Panc1 (cell line): ENCODE results near the gene ZNF385C. TPM values are rescaled to one million over a fixed set of nuclear protein-coding genes. Genes with fewer than 3 reads are reported as not detected.

Experiments used
- ATAC-seq: fragments of 200-7000 bp; cut with Tn5 transposase; 2 replicates; pipeline ENCODE4 v1.9.1; 2020; ENCODE audit warnings: mild to moderate bottlenecking, moderate library complexity
- BruUV-seq: library from RNA; stranded (reverse); fragments of 400-500 nt; replicated peaks from 2 replicates; lab custom pipeline; 2021; lab: Mats Ljungman, UMichigan
- CTCF ChIA-PET: fragments of 300-600 bp; sonication (Branson Sonifier 250); formaldehyde crosslinking; loops from one replicate; lab custom pipeline; 2022; ENCODE audit warnings: antibody characterized with exemption; lab: Charles Lee
- POLR2A ChIA-PET: fragments of 300-600 bp; sonication (Branson Sonifier 250); formaldehyde crosslinking; loops from one replicate; lab custom pipeline; 2022; ENCODE audit warnings: antibody characterized with exemption; lab: Charles Lee
- DNase-seq: peaks from one replicate; pipeline ENCODE4 v3.0.0-alpha.2; 2010; ENCODE audit warnings: low read depth, low spot score
- H3K27ac ChIP-seq: 2 replicates; pipeline ENCODE4 v1.5.1; 2011; ENCODE audit warnings: mild to moderate bottlenecking, low read length, inconsistent platforms
- H3K27me3 ChIP-seq: fragments of 200-500 bp; sonication (Bioruptor generic); 2 replicates; pipeline ENCODE4 v1.6.0; 2014; ENCODE audit warnings: low read length, inconsistent platforms; ENCODE audit not compliant: control insufficient read depth, insufficient read depth
- H3K36me3 ChIP-seq: fragments of 200-500 bp; sonication (Bioruptor generic); 2 replicates; pipeline ENCODE4 v1.5.1; 2014; ENCODE audit warnings: inconsistent platforms, mild to moderate bottlenecking, low read length, moderate library complexity; ENCODE audit not compliant: control insufficient read depth, insufficient read depth
- H3K4me1 ChIP-seq: 2 replicates; pipeline ENCODE4 v1.5.1; 2011; ENCODE audit warnings: inconsistent platforms, mild to moderate bottlenecking, low read length, moderate library complexity; ENCODE audit not compliant: control insufficient read depth, insufficient read depth
- H3K4me3 ChIP-seq, 2 experiments: 2 replicates each; pipeline ENCODE4 v1.5.1; 2011 to 2012; ENCODE audit warnings: low read depth in 2 of 2, low read length in 2 of 2, mild to moderate bottlenecking in 2 of 2, inconsistent platforms in 1 of 2, moderate library complexity in 1 of 2
- H3K9me3 ChIP-seq: fragments of 200-500 bp; sonication (Bioruptor generic); 2 replicates; pipeline ENCODE4 v1.5.1; 2014; ENCODE audit warnings: low read depth, mild to moderate bottlenecking, inconsistent platforms, low read length, moderate library complexity; ENCODE audit not compliant: control insufficient read depth, insufficient read depth
- CTCF ChIP-seq: fragments of 450-650 bp; IDR thresholded peaks from 2 replicates; pipeline ENCODE4 v1.5.1; 2017; ENCODE audit warnings: mild to moderate bottlenecking
- POLR2AphosphoS5 ChIP-seq: IDR thresholded peaks from 2 replicates; pipeline ENCODE4 v1.6.1; 2012; ENCODE audit warnings: mild to moderate bottlenecking, low read depth, low read length, moderate library complexity
- SIN3A ChIP-seq: IDR thresholded peaks from 2 replicates; pipeline ENCODE4 v1.6.1; 2012; ENCODE audit warnings: low read depth, mild to moderate bottlenecking, low read length, moderate library complexity, borderline replicate concordance; ENCODE audit not compliant: insufficient read depth
- TCF7L2 ChIP-seq: IDR thresholded peaks from 2 replicates; pipeline ENCODE4 v1.6.1; 2011; ENCODE audit warnings: mild to moderate bottlenecking, low read depth, low read length, inconsistent platforms
- in situ Hi-C: cut with HindIII; loops from 2 replicates; pipeline ENCODE4 v1.10.0; 2016; ENCODE audit warnings: low sequenced_read_pairs, low pct_unique_long_range_greater_than_20kb
- intact Hi-C: fragments of 100-400 bp; cut with micrococcal nuclease; formaldehyde crosslinking; loops from one replicate; pipeline ENCODE4 v1.10.0; 2022; ENCODE audit not compliant: unreplicated experiment
- total RNA-seq: library from RNA; stranded (reverse); gene quantifications from one replicate; pipeline ENCODE4 v1.2.1, GENCODE V29; 2021; ENCODE audit not compliant: unreplicated experiment
- TF ChIP-seq, protein P1 (sequence below), 2 experiments: IDR thresholded peaks; 2 replicates each; pipeline ENCODE4 v1.6.1; 2011 to 2012; ENCODE audit warnings: low read depth in 2 of 2, control low read depth in 1 of 2, low read length in 1 of 2, mild to moderate bottlenecking in 1 of 2, moderate library complexity in 1 of 2; ENCODE audit not compliant: insufficient read depth in 1 of 2

Gene ZNF385C
- total RNA-seq, 1 experiment from 2014 or later, result 0.21 TPM

- TF ChIP-seq TCF7L2, result no peak
- no peak for TF ChIP-seq CTCF
- TF ChIP-seq SIN3A, result no peak
- no peak for TF ChIP-seq POLR2AphosphoS5
- TF ChIP-seq, protein P1, sequence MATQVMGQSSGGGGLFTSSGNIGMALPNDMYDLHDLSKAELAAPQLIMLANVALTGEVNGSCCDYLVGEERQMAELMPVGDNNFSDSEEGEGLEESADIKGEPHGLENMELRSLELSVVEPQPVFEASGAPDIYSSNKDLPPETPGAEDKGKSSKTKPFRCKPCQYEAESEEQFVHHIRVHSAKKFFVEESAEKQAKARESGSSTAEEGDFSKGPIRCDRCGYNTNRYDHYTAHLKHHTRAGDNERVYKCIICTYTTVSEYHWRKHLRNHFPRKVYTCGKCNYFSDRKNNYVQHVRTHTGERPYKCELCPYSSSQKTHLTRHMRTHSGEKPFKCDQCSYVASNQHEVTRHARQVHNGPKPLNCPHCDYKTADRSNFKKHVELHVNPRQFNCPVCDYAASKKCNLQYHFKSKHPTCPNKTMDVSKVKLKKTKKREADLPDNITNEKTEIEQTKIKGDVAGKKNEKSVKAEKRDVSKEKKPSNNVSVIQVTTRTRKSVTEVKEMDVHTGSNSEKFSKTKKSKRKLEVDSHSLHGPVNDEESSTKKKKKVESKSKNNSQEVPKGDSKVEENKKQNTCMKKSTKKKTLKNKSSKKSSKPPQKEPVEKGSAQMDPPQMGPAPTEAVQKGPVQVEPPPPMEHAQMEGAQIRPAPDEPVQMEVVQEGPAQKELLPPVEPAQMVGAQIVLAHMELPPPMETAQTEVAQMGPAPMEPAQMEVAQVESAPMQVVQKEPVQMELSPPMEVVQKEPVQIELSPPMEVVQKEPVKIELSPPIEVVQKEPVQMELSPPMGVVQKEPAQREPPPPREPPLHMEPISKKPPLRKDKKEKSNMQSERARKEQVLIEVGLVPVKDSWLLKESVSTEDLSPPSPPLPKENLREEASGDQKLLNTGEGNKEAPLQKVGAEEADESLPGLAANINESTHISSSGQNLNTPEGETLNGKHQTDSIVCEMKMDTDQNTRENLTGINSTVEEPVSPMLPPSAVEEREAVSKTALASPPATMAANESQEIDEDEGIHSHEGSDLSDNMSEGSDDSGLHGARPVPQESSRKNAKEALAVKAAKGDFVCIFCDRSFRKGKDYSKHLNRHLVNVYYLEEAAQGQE (IDR thresholded peaks at IDR 0.05; ENCODE audit: insufficient read depth in 1 of 2, low read depth in 2 of 2, low read length in 1 of 2), result no peak
- CTCF ChIA-PET, result no interaction called here
- ATAC-seq (peak; percentile 68), DNase-seq (no peak)
- Histone ChIP-seq H3K27ac (no peak overlapping the region), H3K27me3 (no peaks in the 10 kb centered on the region), H3K4me3 (peak overlapping the region in 1 of 2 experiments; percentile 24; a peak in 2 of 4 replicates), H3K9me3 (no peaks in the 10 kb centered on the region), H3K36me3 (no peaks in the 10 kb centered on the region), H3K4me1 (peaks cover 4% of the 10 kb centered on the region; the same call in 1 of the 2 replicates)
- in situ Hi-C loops, result no loop called here
- POLR2A ChIA-PET, result no interaction called here
- intact Hi-C loops, result no loop called here
- no TSS peak for BruUV-seq
Observed at GRCh38 chr17:42072323-42073187, 25.7 kb downstream of the ZNF385C start.

- no TSS peak for BruUV-seq
- H3K4me3 ChIP-seq, result no peak overlapping the region
- no peaks in the 10 kb centered on the region for H3K36me3 ChIP-seq
- peaks cover 4% of the 10 kb centered on the region; the same call in 1 of the 2 replicates for H3K4me1 ChIP-seq
- H3K27ac ChIP-seq, result no peak overlapping the region
- H3K27me3 ChIP-seq, result no peaks in the 10 kb centered on the region
- ChIA-PET CTCF (no interaction called here), POLR2A (no interaction called here)
- intact Hi-C loops (no loop called here), in situ Hi-C loops (no loop called here)
- ATAC-seq (no peak), DNase-seq (no peak)
- H3K9me3 ChIP-seq, result no peaks in the 10 kb centered on the region
- TF ChIP-seq, protein P1 (IDR thresholded peaks at IDR 0.05; ENCODE audit: insufficient read depth in 1 of 2, low read depth in 2 of 2, low read length in 1 of 2), result no peak
- no peak for TF ChIP-seq TCF7L2
- no peak for TF ChIP-seq POLR2AphosphoS5
- TF ChIP-seq CTCF, result no peak
- no peak for TF ChIP-seq SIN3A
Observed at GRCh38 chr17:42071810-42072209, 26.5 kb downstream of the ZNF385C start.
